NCI-H2196 (cell line): Measurements from ENCODE around the gene MYEOV.

Experiments
- DNase-seq: peaks from one replicate; lab custom pipeline; 2025; ENCODE audit not compliant: unreplicated experiment; lab: John Stamatoyannopoulos, UW

Gene MYEOV

GRCh38 chr11:69293819-69294505 lies at the start of gene MYEOV:
TSS of gene MYEOV (plus strand) at chr11:69294155. CDS start at chr11:69295355, 1,200 bp downstream.
- no peak for DNase-seq

- no peak for DNase-seq
These were observed 49.7 kb upstream of the MYEOV start for GRCh38 chr11:69244266-69244665.

GRCh38 chr11:69245041-69245440 lies 48.9 kb upstream of the MYEOV start:
- no peak for DNase-seq

GRCh38 chr11:69245491-69246345 lies 48.2 kb upstream of the MYEOV start:
- no peak for DNase-seq

- no peak for DNase-seq
These were observed 44.4 kb upstream of the MYEOV start for GRCh38 chr11:69249311-69250185.

GRCh38 chr11:69250186-69251056 lies 43.5 kb upstream of the MYEOV start:
- DNase-seq = no peak

- DNase-seq = no peak
These were observed 42.9 kb upstream of the MYEOV start for GRCh38 chr11:69251057-69251393.

GRCh38 chr11:69251639-69252489 lies 42.1 kb upstream of the MYEOV start:
- DNase-seq = no peak

GRCh38 chr11:69252490-69252837 lies 41.5 kb upstream of the MYEOV start:
- DNase-seq = no peak

- no peak for DNase-seq
These were observed 40.9 kb upstream of the MYEOV start for GRCh38 chr11:69253028-69253427.

- no peak for DNase-seq
These were observed 36.8 kb upstream of the MYEOV start for GRCh38 chr11:69257134-69257533.

- DNase-seq = no peak
These were observed 35.9 kb upstream of the MYEOV start for GRCh38 chr11:69257838-69258658.

GRCh38 chr11:69259096-69259495 lies 34.9 kb upstream of the MYEOV start:
- DNase-seq = no peak

- DNase-seq = no peak
These were observed 33.3 kb upstream of the MYEOV start for GRCh38 chr11:69260622-69261021.

- DNase-seq = no peak
These were observed 32.8 kb upstream of the MYEOV start for GRCh38 chr11:69261116-69261515.

- DNase-seq = no peak
These were observed 30.8 kb upstream of the MYEOV start for GRCh38 chr11:69262918-69263735.

GRCh38 chr11:69263736-69264052 lies 30.3 kb upstream of the MYEOV start:
- DNase-seq = no peak

GRCh38 chr11:69264486-69264885 lies 29.5 kb upstream of the MYEOV start:
- no peak for DNase-seq
